ENCODE measurements around the gene CCSER1. TPM values are rescaled to one million over a fixed set of nuclear protein-coding genes. Genes with fewer than 3 reads are reported as not detected.

Gene CCSER1
- total and polyA plus RNA-seq, 2 of the 8 experiments (the other 6 are each of a cell fraction or from before 2014, with no cell fraction given), result 0.26 to 0.84 TPM

- TF ChIP-seq, protein P1, sequence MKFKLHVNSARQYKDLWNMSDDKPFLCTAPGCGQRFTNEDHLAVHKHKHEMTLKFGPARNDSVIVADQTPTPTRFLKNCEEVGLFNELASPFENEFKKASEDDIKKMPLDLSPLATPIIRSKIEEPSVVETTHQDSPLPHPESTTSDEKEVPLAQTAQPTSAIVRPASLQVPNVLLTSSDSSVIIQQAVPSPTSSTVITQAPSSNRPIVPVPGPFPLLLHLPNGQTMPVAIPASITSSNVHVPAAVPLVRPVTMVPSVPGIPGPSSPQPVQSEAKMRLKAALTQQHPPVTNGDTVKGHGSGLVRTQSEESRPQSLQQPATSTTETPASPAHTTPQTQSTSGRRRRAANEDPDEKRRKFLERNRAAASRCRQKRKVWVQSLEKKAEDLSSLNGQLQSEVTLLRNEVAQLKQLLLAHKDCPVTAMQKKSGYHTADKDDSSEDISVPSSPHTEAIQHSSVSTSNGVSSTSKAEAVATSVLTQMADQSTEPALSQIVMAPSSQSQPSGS (IDR thresholded peaks at IDR 0.05; ENCODE audit: low read length), result no peak
- TF ChIP-seq YY1 (IDR thresholded peaks at IDR 0.05; ENCODE audit: low read depth, low read length), result no peak
- no peak for TF ChIP-seq HDAC2 (IDR thresholded peaks at IDR 0.05; ENCODE audit: borderline replicate concordance in 1 of 2, low read depth in 2 of 2, low read length in 2 of 2)
Measured at GRCh38 chr4:90103991-90104390, 23.2 kb upstream of the CCSER1 start (continued).
